Spleen (tissue), 11 donors: ENCODE measurements around the gene EPHA4. TPM values are rescaled to one million over a fixed set of nuclear protein-coding genes. Genes with fewer than 3 reads are reported as not detected.

Experiments used
- DNase-seq: peaks from one replicate; pipeline ENCODE4 v3.0.0-alpha.2; 2020
- H3K27ac ChIP-seq, 8 donors: fragments of 200-600 bp; sonication (generic) in 7 of 8; 1 replicate in 4 of 8; 2 replicates in 4 of 8; pipeline versions ENCODE4 v1.5.0 to v1.8.0; 2016 to 2021; ENCODE audit warnings: inconsistent platforms in 4 of 8, mild to moderate bottlenecking in 4 of 8, moderate library complexity in 1 of 8
- H3K27me3 ChIP-seq, 7 donors: fragments of 200-600 bp; sonication (generic) in 6 of 7; replicated peaks in 1 of 7; 1 replicate in 4 of 7; 2 replicates in 3 of 7; pipeline versions ENCODE4 v1.5.0 to v1.8.0; 2016 to 2021; ENCODE audit warnings: inconsistent platforms in 3 of 7, mild to moderate bottlenecking in 1 of 7
- H3K36me3 ChIP-seq, 6 donors: fragments of 200-600 bp; sonication (generic) in 5 of 6; 1 replicate in 4 of 6; 2 replicates in 2 of 6; pipeline versions ENCODE4 v1.5.0 to v1.8.0; 2016 to 2021; ENCODE audit warnings: inconsistent platforms in 2 of 6
- H3K4me1 ChIP-seq, 6 donors: fragments of 200-600 bp; sonication (generic) in 5 of 6; 1 replicate in 3 of 6; 2 replicates in 3 of 6; pipeline versions ENCODE4 v1.5.0 to v1.8.0; 2016 to 2021; ENCODE audit warnings: inconsistent platforms in 3 of 6
- H3K4me3 ChIP-seq, 8 donors: fragments of 200-600 bp; sonication (generic) in 7 of 8; 1 replicate in 4 of 8; 2 replicates in 4 of 8; pipeline versions ENCODE4 v1.5.0 to v1.8.0; 2016 to 2021; ENCODE audit warnings: inconsistent platforms in 4 of 8, mild to moderate bottlenecking in 4 of 8, moderate library complexity in 2 of 8
- H3K9me3 ChIP-seq, 8 donors: fragments of 200-600 bp; sonication (generic) in 7 of 8; 1 replicate in 4 of 8; 2 replicates in 4 of 8; pipeline versions ENCODE4 v1.5.0 to v1.8.0; 2016 to 2021; ENCODE audit warnings: inconsistent platforms in 4 of 8
- CTCF ChIP-seq, 11 experiments: fragments of 200-600 bp in 7 of 11; fragments of 450-650 bp in 4 of 11; sonication (generic) in 4 of 11; IDR thresholded peaks in 8 of 11; conservative IDR thresholded peaks in 3 of 11; 1 replicate in 7 of 11; 2 replicates in 4 of 11; pipeline versions ENCODE4 v1.4.0 to v1.8.0; 2016 to 2021; ENCODE audit warnings: antibody characterized with exemption in 11 of 11, inconsistent platforms in 4 of 11, mild to moderate bottlenecking in 1 of 11
- POLR2A ChIP-seq, 3 donors: fragments of 450-650 bp; IDR thresholded peaks; one replicate each; pipeline ENCODE4 v1.5.1; 2017; ENCODE audit warnings: antibody characterized with exemption in 3 of 3, mild to moderate bottlenecking in 1 of 3
- POLR2AphosphoS5 ChIP-seq, 3 donors: sonication (generic); formaldehyde crosslinking; IDR thresholded peaks; one replicate each; pipeline ENCODE4 v1.5.1; 2017; ENCODE audit warnings: antibody characterized with exemption in 3 of 3
- WGBS, 5 donors: extraction: QIAGEN DNeasy Blood & Tissue Kit in 3 of 5; methylation state at CpG; one replicate each; pipeline versions ENCODE4 v1.1.5 to v1.1.7; 2013 to 2018; 5-methylcytosine and 5-hydroxymethylcytosine counted together
- intact Hi-C: fragments of 100-400 bp; cut with DNase I; formaldehyde crosslinking; loops from one replicate; pipeline ENCODE4 v1.15.0; 2023; ENCODE audit warnings: low total_unique reads
- polyA plus RNA-seq, 3 donors: library from polyadenylated mRNA; stranded (reverse); fragments of 200-250 nt; gene quantifications; one replicate each; pipeline ENCODE4 v1.2.1, GENCODE V29; 2013
- total RNA-seq, 7 donors: library from RNA; depleted of rRNA in 3 of 7; stranded (reverse); fragments of >200 nt in 3 of 7; fragmentation: NEBNext Ultra II Directional in 4 of 7; extraction: Animal tissue kit (Norgen Biotek cat#: 25700) in 4 of 7; gene quantifications; one replicate each; pipeline versions ENCODE4 v1.1.0 to v1.2.1, GENCODE V29; 2016 to 2021
- donor health status: healthy with polysubstance abuse.
- donor health status: DM: no; HTN: no; CAD: no; lungs with moderate emphysema.
- donor health status: DM: no; HTN: no; CAD: no.
- donor health status: Bipolar disorder and iron deficiency.
- donor health status: healthy.
- donor health status: DM: no; HTN: no; CAD: no.
- donor health status: DM: yes; HTN: yes; CAD: no.

EPHA4 gene
- total and polyA plus RNA-seq, 10 donors, result 0.80 to 21.0 (median 14.0) TPM

- peaks cover 0 to 14% (median 9%) of the 10 kb centered on the region in 8 donors for H3K9me3 ChIP-seq
- no peaks in the 10 kb centered on the region for H3K4me1 ChIP-seq
- no peak overlapping the region for H3K4me3 ChIP-seq
- no peaks in the 10 kb centered on the region for H3K36me3 ChIP-seq
- WGBS, 5 donors, result 89 to 94% (median 93%) methylated on average over 4 of the region's 4 CpGs
- no peak overlapping the region for H3K27ac ChIP-seq
- intact Hi-C loops, result no loop called here
- no peak for DNase-seq
- TF ChIP-seq POLR2AphosphoS5 (IDR thresholded peaks at IDR 0.05), result no peak
- TF ChIP-seq CTCF (IDR thresholded peaks at IDR 0.05 in 8 of 11, conservative IDR thresholded peaks at IDR 0.05 in 3 of 11), result no peak
- no peak for TF ChIP-seq POLR2A (IDR thresholded peaks at IDR 0.05)
- H3K27me3 ChIP-seq, result no peaks in the 10 kb centered on the region
Measured at GRCh38 chr2:221410487-221410886, 161.6 kb downstream of the EPHA4 start.

- TF ChIP-seq CTCF (IDR thresholded peaks at IDR 0.05 in 8 of 11, conservative IDR thresholded peaks at IDR 0.05 in 3 of 11) (no peak), POLR2AphosphoS5 (IDR thresholded peaks at IDR 0.05) (no peak), POLR2A (IDR thresholded peaks at IDR 0.05) (no peak)
- intact Hi-C loops, result no loop called here
- WGBS, 5 donors, result 87 to 94% (median 92%) methylated on average over 5 of the region's 5 CpGs
- H3K9me3 ChIP-seq, result peaks cover 0 to 15% (median 9%) of the 10 kb centered on the region in 8 donors
- H3K27me3 ChIP-seq, result no peaks in the 10 kb centered on the region
- no peaks in the 10 kb centered on the region for H3K36me3 ChIP-seq
- H3K4me1 ChIP-seq, result no peaks in the 10 kb centered on the region
- H3K27ac ChIP-seq, result no peak overlapping the region
- H3K4me3 ChIP-seq, result no peak overlapping the region
- DNase-seq, result no peak
Measured at GRCh38 chr2:221407765-221408164, 164.3 kb downstream of the EPHA4 start.

- Histone ChIP-seq H3K9me3 (peaks cover 0 to 15% (median 9%) of the 10 kb centered on the region in 8 donors), H3K4me3 (no peak overlapping the region), H3K27me3 (no peaks in the 10 kb centered on the region), H3K4me1 (no peaks in the 10 kb centered on the region), H3K36me3 (no peaks in the 10 kb centered on the region), H3K27ac (no peak overlapping the region)
- DNase-seq, result no peak
- TF ChIP-seq CTCF (IDR thresholded peaks at IDR 0.05 in 8 of 11, conservative IDR thresholded peaks at IDR 0.05 in 3 of 11) (no peak), POLR2A (IDR thresholded peaks at IDR 0.05) (no peak), POLR2AphosphoS5 (IDR thresholded peaks at IDR 0.05) (no peak)
- intact Hi-C loops, result no loop called here
Measured at GRCh38 chr2:221405521-221405920, 166.6 kb downstream of the EPHA4 start.

- Histone ChIP-seq H3K4me1 (no peaks in the 10 kb centered on the region), H3K36me3 (no peaks in the 10 kb centered on the region), H3K9me3 (peaks cover 0 to 25% (median 10%) of the 10 kb centered on the region in 8 donors), H3K27ac (no peak overlapping the region), H3K27me3 (no peaks in the 10 kb centered on the region), H3K4me3 (no peak overlapping the region)
- 85 to 100% (median 90%) methylated on average over 1 of the region's 1 CpG for WGBS, 5 donors
- intact Hi-C loops, result no loop called here
- TF ChIP-seq POLR2A (IDR thresholded peaks at IDR 0.05) (no peak), POLR2AphosphoS5 (IDR thresholded peaks at IDR 0.05) (no peak), CTCF (IDR thresholded peaks at IDR 0.05 in 8 of 11, conservative IDR thresholded peaks at IDR 0.05 in 3 of 11) (no peak)
- DNase-seq, result no peak
Measured at GRCh38 chr2:221402072-221402471, 170.0 kb downstream of the EPHA4 start.
